Left ventricle myocardium inferior (tissue), 1 donor: ENCODE data around the gene PCDHGA7. TPM values are rescaled to one million over a fixed set of nuclear protein-coding genes. Genes with fewer than 3 reads are reported as not detected.
"Not testable (repeated sequence)": the region's sequence is repeated elsewhere in the genome, so short reads cannot be mapped to it uniquely, and the experiment has no call there.

Experiments used
- DNase-seq: peaks from one replicate; pipeline ENCODE4 v3.0.0-alpha.2; 2020
- H3K27ac ChIP-seq: fragments of 200-600 bp; replicated peaks from 2 replicates; pipeline ENCODE4 v1.8.0; 2021
- H3K27me3 ChIP-seq: fragments of 200-600 bp; 2 replicates; pipeline ENCODE4 v1.8.0; 2021; ENCODE audit warnings: low read depth
- H3K36me3 ChIP-seq: fragments of 200-600 bp; 2 replicates; pipeline ENCODE4 v1.8.0; 2021
- H3K4me1 ChIP-seq: fragments of 200-600 bp; 2 replicates; pipeline ENCODE4 v1.8.0; 2021
- H3K4me3 ChIP-seq: fragments of 200-600 bp; 2 replicates; pipeline ENCODE4 v1.8.0; 2021; ENCODE audit warnings: mild to moderate bottlenecking, moderate library complexity
- H3K9me3 ChIP-seq: fragments of 200-600 bp; replicated peaks from 2 replicates; pipeline ENCODE4 v1.8.0; 2021
- intact Hi-C: fragments of 100-400 bp; cut with micrococcal nuclease; formaldehyde crosslinking; loops from one replicate; pipeline ENCODE4 v1.11.0; 2022
- total RNA-seq: library from RNA; stranded (reverse); fragmentation: NEBNext Ultra II Directional; extraction: Animal tissue kit (Norgen Biotek cat#: 25700); gene quantifications from one replicate; pipeline ENCODE4 v1.2.1, GENCODE V29; 2021
- TF ChIP-seq, protein P1 (sequence below): fragments of 200-600 bp; IDR thresholded peaks from 2 replicates; pipeline ENCODE4 v1.8.0; 2021; ENCODE audit warnings: antibody characterized with exemption, mild to moderate bottlenecking, borderline replicate concordance
- donor health status: DM: no; HTN: yes; CAD: no; lungs with severe emphysema.

Gene PCDHGA7
- total RNA-seq, 1 donor from 2014 or later = 5.8 TPM

- intact Hi-C loops = loop anchor here (10.0 kb wide), 1 partner anchor 94 kb away; no protein-coding TSS in a partner anchor
- Histone ChIP-seq H3K27me3 (no peaks in the 10 kb centered on the region), H3K27ac (peak within 1 kb of the TSS; percentile 65), H3K9me3 (peaks cover 100% of the 10 kb centered on the region), H3K36me3 (peaks cover 55% of the 10 kb centered on the region), H3K4me1 (peaks cover 24% of the 10 kb centered on the region), H3K4me3 (peak within 1 kb of the TSS; percentile 58)
- peak; percentile 50 for DNase-seq
- TF ChIP-seq, protein P1, sequence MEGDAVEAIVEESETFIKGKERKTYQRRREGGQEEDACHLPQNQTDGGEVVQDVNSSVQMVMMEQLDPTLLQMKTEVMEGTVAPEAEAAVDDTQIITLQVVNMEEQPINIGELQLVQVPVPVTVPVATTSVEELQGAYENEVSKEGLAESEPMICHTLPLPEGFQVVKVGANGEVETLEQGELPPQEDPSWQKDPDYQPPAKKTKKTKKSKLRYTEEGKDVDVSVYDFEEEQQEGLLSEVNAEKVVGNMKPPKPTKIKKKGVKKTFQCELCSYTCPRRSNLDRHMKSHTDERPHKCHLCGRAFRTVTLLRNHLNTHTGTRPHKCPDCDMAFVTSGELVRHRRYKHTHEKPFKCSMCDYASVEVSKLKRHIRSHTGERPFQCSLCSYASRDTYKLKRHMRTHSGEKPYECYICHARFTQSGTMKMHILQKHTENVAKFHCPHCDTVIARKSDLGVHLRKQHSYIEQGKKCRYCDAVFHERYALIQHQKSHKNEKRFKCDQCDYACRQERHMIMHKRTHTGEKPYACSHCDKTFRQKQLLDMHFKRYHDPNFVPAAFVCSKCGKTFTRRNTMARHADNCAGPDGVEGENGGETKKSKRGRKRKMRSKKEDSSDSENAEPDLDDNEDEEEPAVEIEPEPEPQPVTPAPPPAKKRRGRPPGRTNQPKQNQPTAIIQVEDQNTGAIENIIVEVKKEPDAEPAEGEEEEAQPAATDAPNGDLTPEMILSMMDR = peak; percentile 70
Observed at GRCh38 chr5:141430332-141431113, 48.0 kb downstream of the PCDHGA7 start, which contains the start of gene PCDHGA12. Gene PCDHGA12, plus strand, starts transcription at chr5:141430507. Its CDS starts 253 bp downstream, at chr5:141430760.

DNA sequence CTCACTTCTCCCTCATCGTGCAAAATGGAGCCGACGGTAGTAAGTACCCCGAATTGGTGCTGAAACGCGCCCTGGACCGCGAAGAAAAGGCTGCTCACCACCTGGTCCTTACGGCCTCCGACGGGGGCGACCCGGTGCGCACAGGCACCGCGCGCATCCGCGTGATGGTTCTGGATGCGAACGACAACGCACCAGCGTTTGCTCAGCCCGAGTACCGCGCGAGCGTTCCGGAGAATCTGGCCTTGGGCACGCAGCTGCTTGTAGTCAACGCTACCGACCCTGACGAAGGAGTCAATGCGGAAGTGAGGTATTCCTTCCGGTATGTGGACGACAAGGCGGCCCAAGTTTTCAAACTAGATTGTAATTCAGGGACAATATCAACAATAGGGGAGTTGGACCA is 48.7 kb downstream of the PCDHGA7 start:
- Histone ChIP-seq H3K27me3 (no peaks in the 10 kb centered on the region), H3K9me3 (peaks cover 100% of the 10 kb centered on the region), H3K4me3 (peak overlapping the region; percentile 58), H3K4me1 (peaks cover 22% of the 10 kb centered on the region), H3K36me3 (peaks cover 50% of the 10 kb centered on the region), H3K27ac (no peak overlapping the region)
- intact Hi-C loops = loop anchor here (10.0 kb wide), 1 partner anchor 94 kb away; no protein-coding TSS in a partner anchor
- TF ChIP-seq, protein P1 = no peak
- DNase-seq = no peak

GRCh38 chr5:141432308-141432707 is 49.8 kb downstream of the PCDHGA7 start:
- H3K36me3 ChIP-seq = peaks cover 40% of the 10 kb centered on the region
- DNase-seq, H3K27me3 ChIP-seq, H3K27ac ChIP-seq: not testable (repeated sequence)
- intact Hi-C loops = loop anchor here (10.0 kb wide), 1 partner anchor 92 kb away; no protein-coding TSS in a partner anchor
- peaks cover 99% of the 10 kb centered on the region for H3K9me3 ChIP-seq
- peak overlapping the region; percentile 58 for H3K4me3 ChIP-seq
- peaks cover 22% of the 10 kb centered on the region for H3K4me1 ChIP-seq

DNA sequence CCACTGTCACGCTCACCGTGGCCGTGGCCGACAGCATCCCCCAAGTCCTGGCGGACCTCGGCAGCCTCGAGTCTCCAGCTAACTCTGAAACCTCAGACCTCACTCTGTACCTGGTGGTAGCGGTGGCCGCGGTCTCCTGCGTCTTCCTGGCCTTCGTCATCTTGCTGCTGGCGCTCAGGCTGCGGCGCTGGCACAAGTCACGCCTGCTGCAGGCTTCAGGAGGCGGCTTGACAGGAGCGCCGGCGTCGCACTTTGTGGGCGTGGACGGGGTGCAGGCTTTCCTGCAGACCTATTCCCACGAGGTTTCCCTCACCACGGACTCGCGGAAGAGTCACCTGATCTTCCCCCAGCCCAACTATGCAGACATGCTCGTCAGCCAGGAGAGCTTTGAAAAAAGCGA is 50.2 kb downstream of the PCDHGA7 start:
- H3K27me3 ChIP-seq, DNase-seq, H3K27ac ChIP-seq, H3K4me3 ChIP-seq: not testable (repeated sequence)
- intact Hi-C loops = loop anchor here (10.0 kb wide), 1 partner anchor 92 kb away; no protein-coding TSS in a partner anchor
- Histone ChIP-seq H3K36me3 (peaks cover 36% of the 10 kb centered on the region), H3K4me1 (peaks cover 22% of the 10 kb centered on the region), H3K9me3 (peaks cover 99% of the 10 kb centered on the region)

DNA sequence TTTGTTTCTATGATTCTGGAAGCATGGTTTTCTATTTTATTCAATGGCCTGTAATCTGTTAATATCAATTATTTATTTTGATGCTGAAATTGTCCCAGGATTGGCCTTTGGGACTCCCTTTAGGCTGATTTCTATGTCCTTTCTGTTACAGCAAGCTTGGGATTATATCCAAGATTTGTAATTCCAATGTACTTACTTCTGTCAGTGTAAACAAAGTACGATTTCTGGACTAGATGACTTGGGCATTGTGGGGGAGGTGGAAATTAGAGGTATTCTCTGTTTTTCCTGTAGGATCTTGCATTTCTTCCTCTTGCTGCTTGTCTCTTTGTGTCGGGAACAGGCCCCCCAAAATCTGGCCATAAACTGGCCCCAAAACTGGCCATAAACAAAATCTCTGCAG is 51.5 kb downstream of the PCDHGA7 start:
- peaks cover 23% of the 10 kb centered on the region for H3K36me3 ChIP-seq
- H3K27ac ChIP-seq = no peak overlapping the region
- TF ChIP-seq, protein P1 = no peak
- H3K4me3 ChIP-seq = no peak overlapping the region
- no peaks in the 10 kb centered on the region for H3K27me3 ChIP-seq
- no peak for DNase-seq
- intact Hi-C loops = loop anchor here (10.0 kb wide), 1 partner anchor 91 kb away; no protein-coding TSS in a partner anchor
- H3K4me1 ChIP-seq = peaks cover 22% of the 10 kb centered on the region
- peaks cover 95% of the 10 kb centered on the region for H3K9me3 ChIP-seq

Other genes starting within 250 kb of the PCDHGA7 start
- gene PCDHB5, start 247.5 kb upstream of the PCDHGA7 start, total RNA-seq = 2.3 TPM
- 0.14 TPM for gene PCDHB6, start 232.7 kb upstream of the PCDHGA7 start, total RNA-seq
- 0.55 TPM for gene PCDHB7, start 210.1 kb upstream of the PCDHGA7 start, total RNA-seq
- gene PCDHB8, start 205.0 kb upstream of the PCDHGA7 start, total RNA-seq = 2.1 TPM
- gene PCDHB16, start 200.4 kb upstream of the PCDHGA7 start, total RNA-seq = 1.4 TPM
- 1.2 TPM for gene PCDHB9, start 195.6 kb upstream of the PCDHGA7 start, total RNA-seq
- 0.63 TPM for gene PCDHB10, start 190.4 kb upstream of the PCDHGA7 start, total RNA-seq
- gene PCDHB11, start 183.1 kb upstream of the PCDHGA7 start, total RNA-seq = 0.77 TPM
- 0.69 TPM for gene PCDHB12, start 174.0 kb upstream of the PCDHGA7 start, total RNA-seq
- gene PCDHB13, start 168.8 kb upstream of the PCDHGA7 start, total RNA-seq = 2.5 TPM
- gene PCDHB14, start 159.4 kb upstream of the PCDHGA7 start, total RNA-seq = 1.9 TPM
- gene PCDHB15, start 137.3 kb upstream of the PCDHGA7 start, total RNA-seq = 2.8 TPM
- not detected for gene SLC25A2, start 78.7 kb upstream of the PCDHGA7 start, total RNA-seq
- 108 TPM for gene TAF7, start 62.0 kb upstream of the PCDHGA7 start, total RNA-seq
- gene PCDHGA1, start 52.2 kb upstream of the PCDHGA7 start, total RNA-seq = 3.1 TPM
- 7.8 TPM for gene PCDHGA2, start 44.0 kb upstream of the PCDHGA7 start, total RNA-seq
- gene PCDHGA3, start 38.9 kb upstream of the PCDHGA7 start, total RNA-seq = 12.2 TPM
- gene PCDHGB1, start 32.6 kb upstream of the PCDHGA7 start, total RNA-seq = 5.7 TPM
- 7.3 TPM for gene PCDHGA4, start 27.7 kb upstream of the PCDHGA7 start, total RNA-seq
- 8.8 TPM for gene PCDHGB2, start 22.7 kb upstream of the PCDHGA7 start, total RNA-seq
- 4.9 TPM for gene PCDHGA5, start 18.6 kb upstream of the PCDHGA7 start, total RNA-seq
- gene PCDHGB3, start 12.5 kb upstream of the PCDHGA7 start, total RNA-seq = 6.3 TPM
- gene PCDHGA6, start 8.9 kb upstream of the PCDHGA7 start, total RNA-seq = 5.6 TPM
- gene PCDHGB4, start 5.0 kb downstream of the PCDHGA7 start, total RNA-seq = 4.2 TPM
- 8.5 TPM for gene PCDHGA8, start 9.9 kb downstream of the PCDHGA7 start, total RNA-seq
- 6.0 TPM for gene PCDHGB5, start 15.2 kb downstream of the PCDHGA7 start, total RNA-seq
- gene PCDHGA9, start 20.0 kb downstream of the PCDHGA7 start, total RNA-seq = 3.9 TPM
- gene PCDHGB6, start 25.3 kb downstream of the PCDHGA7 start, total RNA-seq = 5.0 TPM
- gene PCDHGA10, start 30.2 kb downstream of the PCDHGA7 start, total RNA-seq = 5.0 TPM
- 7.9 TPM for gene PCDHGB7, start 34.9 kb downstream of the PCDHGA7 start, total RNA-seq
- gene PCDHGA11, start 38.3 kb downstream of the PCDHGA7 start, total RNA-seq = 3.8 TPM
- 4.8 TPM for gene PCDHGA12, start 47.8 kb downstream of the PCDHGA7 start, total RNA-seq
- 15.6 TPM for gene PCDHGC3, start 93.2 kb downstream of the PCDHGA7 start, total RNA-seq
- 1.8 TPM for gene PCDHGC4, start 102.3 kb downstream of the PCDHGA7 start, total RNA-seq
- gene PCDHGC5, start 106.3 kb downstream of the PCDHGA7 start, total RNA-seq = 2.9 TPM
- 53.1 TPM for gene DIAPH1, start 236.3 kb downstream of the PCDHGA7 start, total RNA-seq